ENCODE results near the gene BCORL1. TPM values are rescaled to one million over a fixed set of nuclear protein-coding genes. Genes with fewer than 3 reads are reported as not detected.

Gene BCORL1
- total and polyA plus RNA-seq, 2 donors (not counting 3 experiments of a cell fraction or from before 2014, with no cell fraction given): 1.8 to 13.1 TPM

- ChIA-PET CTCF (interaction anchor here (0.9 to 3.5 kb wide), 6 partner anchors 21 to 110 kb away, joined by 3 to 65 read pairs (median 6); no protein-coding TSS in a partner anchor), POLR2A (interaction anchor here (0.6 kb wide), 2 partner anchors 39 to 115 kb away, joined by 3 read pairs; no protein-coding TSS in a partner anchor)
- no peaks in the 10 kb centered on the region for H3K9me1 ChIP-seq (replicated peaks; ENCODE audit: control insufficient read depth, extremely low read depth, insufficient read depth, low read length)
- H3K79me2 ChIP-seq (ENCODE audit: control insufficient read depth, insufficient read depth, low read length): peaks cover 33% of the 10 kb centered on the region
- BruUV-seq (replicated peaks): no TSS peak
- no peaks in the 10 kb centered on the region for H4K20me1 ChIP-seq (replicated peaks; ENCODE audit: control insufficient read depth, extremely low read depth, insufficient read depth, low read length)
- DNase-seq (ENCODE audit: low read depth, low spot score): no peak
- dilution Hi-C loops (cut with MboI; ENCODE audit: extremely low pct_ligation_motif_present, low sequenced_read_pairs) (no loop called here), intact Hi-C loops (cut with micrococcal nuclease) (no loop called here)
- peak overlapping the region; percentile 43 for H3K27ac ChIP-seq (ENCODE audit: insufficient read depth, low read depth, low read length)
- no peak overlapping the region for H3K9ac ChIP-seq (replicated peaks; ENCODE audit: extremely low read depth, insufficient read depth, low read length)
- peaks cover 0 to 3% of the 10 kb centered on the region in 2 experiments for H3K36me3 ChIP-seq (ENCODE audit: control insufficient read depth in 2 of 2, extremely low read depth in 1 of 2, insufficient read depth in 2 of 2, low read length in 2 of 2)
- peak; percentile 40 for FAIRE-seq
- H3K9me3 ChIP-seq (replicated peaks; ENCODE audit: control insufficient read depth, insufficient read depth, low read length): no peaks in the 10 kb centered on the region
- H3K4me3 ChIP-seq (replicated peaks in 1 of 3; ENCODE audit: insufficient read depth in 1 of 3, low read depth in 1 of 3, low read length in 3 of 3): no peak overlapping the region
- H3K4me1 ChIP-seq (ENCODE audit: control insufficient read depth, extremely low read depth, insufficient read depth, low read length): peaks cover 36% of the 10 kb centered on the region
- H3K4me2 ChIP-seq (ENCODE audit: insufficient read depth, low read length): no peak overlapping the region
- TF ChIP-seq EZH2 (IDR thresholded peaks at IDR 0.05; ENCODE audit: borderline replicate concordance, low read depth, low read length, severe bottlenecking) (no peak), JUN (IDR thresholded peaks at IDR 0.05; ENCODE audit: borderline replicate concordance, insufficient read depth, insufficient read length, low read depth) (no peak), FOS (IDR thresholded peaks at IDR 0.05; ENCODE audit: borderline replicate concordance, insufficient read depth, low read length) (no peak), POLR2AphosphoS5 (IDR thresholded peaks at IDR 0.05; ENCODE audit: insufficient read depth, low read depth, low read length) (no peak), GATA2 (IDR thresholded peaks at IDR 0.05; ENCODE audit: insufficient read depth, insufficient read length, low read depth, low read length) (no peak), POLR2A (IDR thresholded peaks at IDR 0.05; ENCODE audit: low read depth, low read length) (no peak), MYC (IDR thresholded peaks at IDR 0.05; ENCODE audit: low read depth, low read length) (no peak)
- TF ChIP-seq, protein P1, sequence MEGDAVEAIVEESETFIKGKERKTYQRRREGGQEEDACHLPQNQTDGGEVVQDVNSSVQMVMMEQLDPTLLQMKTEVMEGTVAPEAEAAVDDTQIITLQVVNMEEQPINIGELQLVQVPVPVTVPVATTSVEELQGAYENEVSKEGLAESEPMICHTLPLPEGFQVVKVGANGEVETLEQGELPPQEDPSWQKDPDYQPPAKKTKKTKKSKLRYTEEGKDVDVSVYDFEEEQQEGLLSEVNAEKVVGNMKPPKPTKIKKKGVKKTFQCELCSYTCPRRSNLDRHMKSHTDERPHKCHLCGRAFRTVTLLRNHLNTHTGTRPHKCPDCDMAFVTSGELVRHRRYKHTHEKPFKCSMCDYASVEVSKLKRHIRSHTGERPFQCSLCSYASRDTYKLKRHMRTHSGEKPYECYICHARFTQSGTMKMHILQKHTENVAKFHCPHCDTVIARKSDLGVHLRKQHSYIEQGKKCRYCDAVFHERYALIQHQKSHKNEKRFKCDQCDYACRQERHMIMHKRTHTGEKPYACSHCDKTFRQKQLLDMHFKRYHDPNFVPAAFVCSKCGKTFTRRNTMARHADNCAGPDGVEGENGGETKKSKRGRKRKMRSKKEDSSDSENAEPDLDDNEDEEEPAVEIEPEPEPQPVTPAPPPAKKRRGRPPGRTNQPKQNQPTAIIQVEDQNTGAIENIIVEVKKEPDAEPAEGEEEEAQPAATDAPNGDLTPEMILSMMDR (IDR thresholded peaks at IDR 0.05; ENCODE audit: extremely low read depth in 1 of 2, insufficient read depth in 1 of 2, low read depth in 1 of 2, low read length in 2 of 2): no peak
- TF ChIP-seq, protein P2, sequence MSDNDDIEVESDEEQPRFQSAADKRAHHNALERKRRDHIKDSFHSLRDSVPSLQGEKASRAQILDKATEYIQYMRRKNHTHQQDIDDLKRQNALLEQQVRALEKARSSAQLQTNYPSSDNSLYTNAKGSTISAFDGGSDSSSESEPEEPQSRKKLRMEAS (IDR thresholded peaks at IDR 0.05; ENCODE audit: insufficient read depth, insufficient read length): no peak
- no peaks in the 10 kb centered on the region for H3K27me3 ChIP-seq (ENCODE audit: control insufficient read depth in 2 of 2, insufficient read depth in 2 of 2, low read length in 2 of 2)
- no peak overlapping the region for H2AFZ ChIP-seq (ENCODE audit: low read depth, low read length)
Measured at GRCh38 chrX:130081421-130082045, 99.1 kb downstream of the BCORL1 start.

All from endothelial cell of umbilical vein (primary cell).